ENCODE results near the gene SIGLEC1. TPM values are rescaled to one million over a fixed set of nuclear protein-coding genes. Genes with fewer than 3 reads are reported as not detected.

The SIGLEC1 gene
- total RNA-seq, 1 donor from 2014 or later = 2.1 TPM

DNA sequence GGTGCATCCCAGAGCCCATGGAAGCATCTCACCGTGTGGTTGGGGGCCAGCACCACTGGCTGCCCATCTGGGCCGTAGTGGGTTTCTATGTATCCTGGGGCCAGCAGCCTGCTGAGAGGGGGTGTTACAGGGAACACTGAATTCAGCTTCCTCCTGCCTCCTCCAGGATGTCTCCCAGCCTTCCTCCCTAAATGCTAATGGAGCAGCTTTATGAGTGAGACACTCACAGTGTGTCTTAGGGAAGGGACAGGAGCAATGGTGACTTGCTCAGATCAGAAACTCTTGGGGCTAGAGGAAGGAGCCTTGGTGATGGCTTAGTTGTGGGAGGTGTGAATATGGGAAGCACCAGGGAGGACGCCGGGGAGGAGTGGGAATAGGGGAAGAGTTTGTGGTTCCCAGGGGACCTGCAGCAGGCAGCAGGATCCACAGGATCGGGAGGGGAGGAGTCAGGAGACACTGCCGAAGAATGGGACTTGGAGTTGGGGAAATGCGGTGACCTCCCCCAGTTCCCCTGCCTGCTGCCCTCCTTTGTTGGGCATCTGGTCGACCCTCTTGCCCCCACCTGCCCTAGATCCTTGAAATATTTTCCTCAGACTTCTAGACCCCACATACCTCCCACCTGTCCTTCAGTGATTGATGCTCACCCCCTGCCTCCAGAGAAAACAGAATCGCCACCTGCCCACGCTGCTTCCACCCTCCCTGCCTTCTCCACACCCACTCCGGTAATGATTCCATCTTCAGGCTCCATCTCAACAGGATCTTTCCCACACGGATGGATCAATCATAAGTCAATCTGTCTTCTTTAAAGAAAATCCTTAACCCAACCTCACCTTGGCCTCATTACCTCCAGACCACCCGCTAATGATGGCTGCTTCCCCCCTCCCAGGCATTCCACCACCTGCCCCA lies 37.2 kb downstream of the SIGLEC1 start:
- Histone ChIP-seq H3K27ac (ENCODE audit: low read depth, low read length) (no peak overlapping the region), H3K4me3 (ENCODE audit: low read length in 3 of 3) (no peak overlapping the region), H3K36me3 (ENCODE audit: control insufficient read depth in 3 of 3, insufficient read depth in 3 of 3, low read length in 3 of 3) (peaks cover 0 to 3% (median 0%) of the 10 kb centered on the region in 3 donors), H3K27me3 (ENCODE audit: control insufficient read depth in 3 of 3, insufficient read depth in 3 of 3, low read length in 3 of 3) (peaks cover 3 to 24% (median 21%) of the 10 kb centered on the region in 3 donors), H3K4me1 (ENCODE audit: control insufficient read depth in 3 of 3, insufficient read depth in 3 of 3, low read length in 3 of 3) (peaks cover 9 to 19% (median 10%) of the 10 kb centered on the region in 3 donors), H3K9ac (ENCODE audit: low read depth in 1 of 3, low read length in 3 of 3) (no peak overlapping the region), H3K9me3 (ENCODE audit: control insufficient read depth in 3 of 3, low read length in 3 of 3) (no peaks in the 10 kb centered on the region)

DNA sequence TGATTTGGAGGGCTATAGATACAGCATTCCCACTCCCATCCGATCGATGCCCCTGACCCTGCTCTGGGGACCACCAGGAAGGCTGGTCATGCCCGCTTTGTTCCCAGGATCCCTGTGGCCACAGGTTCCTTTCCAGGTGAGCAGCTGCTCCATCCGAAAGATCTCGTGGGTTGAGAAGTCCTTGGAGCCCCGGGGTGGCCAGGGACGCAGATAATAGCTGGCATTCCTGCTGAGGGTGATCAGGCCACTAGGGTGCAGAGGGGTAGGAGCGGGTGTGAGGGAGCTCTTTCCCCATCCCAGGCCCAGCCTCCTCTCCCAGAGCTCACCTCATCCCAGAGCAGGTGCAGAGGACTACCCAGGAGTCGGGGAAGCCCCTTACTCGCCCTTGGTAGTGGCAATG lies 38.0 kb downstream of the SIGLEC1 start:
- no peak overlapping the region for H3K9ac ChIP-seq (ENCODE audit: low read depth in 1 of 3, low read length in 3 of 3)
- H3K27me3 ChIP-seq (ENCODE audit: control insufficient read depth in 3 of 3, insufficient read depth in 3 of 3, low read length in 3 of 3) = peaks cover 3 to 24% (median 21%) of the 10 kb centered on the region in 3 donors
- H3K4me3 ChIP-seq (ENCODE audit: low read length in 3 of 3) = no peak overlapping the region
- no peak overlapping the region for H3K27ac ChIP-seq (ENCODE audit: low read depth, low read length)
- H3K36me3 ChIP-seq (ENCODE audit: control insufficient read depth in 3 of 3, insufficient read depth in 3 of 3, low read length in 3 of 3) = peaks cover 0 to 3% (median 0%) of the 10 kb centered on the region in 3 donors
- peaks cover 9 to 16% (median 10%) of the 10 kb centered on the region in 3 donors for H3K4me1 ChIP-seq (ENCODE audit: control insufficient read depth in 3 of 3, insufficient read depth in 3 of 3, low read length in 3 of 3)
- H3K9me3 ChIP-seq (ENCODE audit: control insufficient read depth in 3 of 3, low read length in 3 of 3) = no peaks in the 10 kb centered on the region

DNA sequence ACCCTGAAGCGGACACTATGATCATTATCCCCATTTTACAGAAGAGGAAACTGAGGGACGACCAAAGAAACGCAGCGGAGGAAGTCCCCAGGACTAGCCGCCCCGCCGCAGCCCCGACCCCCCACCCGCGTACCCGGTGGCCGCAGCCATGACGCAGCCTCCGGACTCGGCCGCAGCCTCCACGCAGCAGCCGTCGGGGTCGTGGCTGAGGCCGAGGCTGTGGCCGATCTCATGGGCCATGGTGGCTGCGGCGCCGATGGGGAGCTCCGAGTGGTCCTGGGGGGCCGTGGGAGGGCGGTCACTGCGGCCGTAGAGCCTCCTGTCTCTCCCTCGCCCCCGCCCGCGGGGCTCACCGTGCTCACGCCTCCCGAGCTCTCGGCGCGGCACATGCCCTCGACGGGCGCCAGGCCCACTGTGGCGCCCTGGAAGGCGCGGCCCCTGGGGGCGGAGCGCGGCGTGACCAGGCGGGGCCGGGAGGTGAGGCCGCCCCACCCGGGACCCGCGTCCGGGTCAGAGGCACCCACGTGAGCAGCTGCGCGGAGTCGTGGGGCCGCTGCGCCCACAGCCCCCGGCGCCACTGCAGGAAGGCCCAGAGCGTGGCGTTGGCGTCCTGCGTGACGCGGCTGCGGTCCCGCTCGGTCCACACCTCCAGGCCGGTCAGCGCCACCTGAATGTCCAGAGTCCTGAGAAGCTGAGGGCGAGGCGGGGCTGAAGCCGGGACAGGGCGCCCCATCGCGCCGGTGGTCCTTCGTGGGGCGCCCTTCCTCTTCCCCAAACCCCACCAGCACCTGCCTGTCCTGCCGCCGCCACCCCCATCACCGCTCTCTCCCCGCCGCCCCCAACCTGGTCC lies 39.0 kb downstream of the SIGLEC1 start:
- H3K27ac ChIP-seq (ENCODE audit: low read depth, low read length) = no peak overlapping the region
- H3K4me1 ChIP-seq (ENCODE audit: control insufficient read depth in 3 of 3, insufficient read depth in 3 of 3, low read length in 3 of 3) = peaks cover 9 to 14% (median 10%) of the 10 kb centered on the region in 3 donors
- no peak overlapping the region for H3K9ac ChIP-seq (ENCODE audit: low read depth in 1 of 3, low read length in 3 of 3)
- no peaks in the 10 kb centered on the region for H3K9me3 ChIP-seq (ENCODE audit: control insufficient read depth in 3 of 3, low read length in 3 of 3)
- peaks cover 3 to 24% (median 21%) of the 10 kb centered on the region in 3 donors for H3K27me3 ChIP-seq (ENCODE audit: control insufficient read depth in 3 of 3, insufficient read depth in 3 of 3, low read length in 3 of 3)
- H3K4me3 ChIP-seq (ENCODE audit: low read length in 3 of 3) = no peak overlapping the region
- peaks cover 0 to 3% (median 0%) of the 10 kb centered on the region in 3 donors for H3K36me3 ChIP-seq (ENCODE audit: control insufficient read depth in 3 of 3, insufficient read depth in 3 of 3, low read length in 3 of 3)

DNA sequence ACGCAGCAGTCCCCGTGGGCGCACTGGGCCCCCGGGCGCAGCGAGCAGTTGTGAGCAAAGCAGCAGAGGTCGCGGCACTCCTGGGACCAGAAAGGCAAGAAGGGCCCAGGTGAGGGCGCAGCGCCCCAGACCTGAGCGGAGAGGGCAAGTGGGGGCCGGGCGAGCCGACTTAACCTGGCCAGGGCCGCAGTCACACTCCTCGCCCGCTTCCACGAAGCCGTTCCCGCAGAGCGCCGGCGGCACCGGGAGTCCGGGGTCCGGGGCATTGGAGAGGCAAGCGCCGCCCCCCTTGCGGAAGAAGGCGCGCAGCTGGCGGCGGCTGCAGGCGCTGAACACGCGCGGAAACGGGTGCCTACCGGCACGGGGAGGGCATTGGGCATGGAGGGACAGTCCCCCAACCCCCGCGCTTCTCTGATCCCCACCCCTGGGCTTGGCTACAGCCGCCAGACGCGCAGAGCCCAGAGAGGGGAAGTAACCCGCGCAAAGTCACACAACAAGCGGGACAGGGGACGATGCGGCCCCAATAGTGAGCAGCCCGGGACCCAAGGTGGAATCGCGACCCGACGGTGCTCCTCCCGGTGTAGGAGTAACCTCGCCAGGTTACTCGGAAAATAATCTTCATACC lies 39.7 kb downstream of the SIGLEC1 start:
- Histone ChIP-seq H3K9me3 (ENCODE audit: control insufficient read depth in 3 of 3, low read length in 3 of 3) (no peaks in the 10 kb centered on the region), H3K4me1 (ENCODE audit: control insufficient read depth in 3 of 3, insufficient read depth in 3 of 3, low read length in 3 of 3) (peaks cover 9 to 10% (median 10%) of the 10 kb centered on the region in 3 donors), H3K36me3 (ENCODE audit: control insufficient read depth in 3 of 3, insufficient read depth in 3 of 3, low read length in 3 of 3) (peaks cover 0 to 3% (median 0%) of the 10 kb centered on the region in 3 donors), H3K27me3 (ENCODE audit: control insufficient read depth in 3 of 3, insufficient read depth in 3 of 3, low read length in 3 of 3) (peaks cover 3 to 24% (median 21%) of the 10 kb centered on the region in 3 donors), H3K4me3 (ENCODE audit: low read length in 3 of 3) (no peak overlapping the region), H3K27ac (ENCODE audit: low read depth, low read length) (no peak overlapping the region), H3K9ac (ENCODE audit: low read depth in 1 of 3, low read length in 3 of 3) (no peak overlapping the region)

DNA sequence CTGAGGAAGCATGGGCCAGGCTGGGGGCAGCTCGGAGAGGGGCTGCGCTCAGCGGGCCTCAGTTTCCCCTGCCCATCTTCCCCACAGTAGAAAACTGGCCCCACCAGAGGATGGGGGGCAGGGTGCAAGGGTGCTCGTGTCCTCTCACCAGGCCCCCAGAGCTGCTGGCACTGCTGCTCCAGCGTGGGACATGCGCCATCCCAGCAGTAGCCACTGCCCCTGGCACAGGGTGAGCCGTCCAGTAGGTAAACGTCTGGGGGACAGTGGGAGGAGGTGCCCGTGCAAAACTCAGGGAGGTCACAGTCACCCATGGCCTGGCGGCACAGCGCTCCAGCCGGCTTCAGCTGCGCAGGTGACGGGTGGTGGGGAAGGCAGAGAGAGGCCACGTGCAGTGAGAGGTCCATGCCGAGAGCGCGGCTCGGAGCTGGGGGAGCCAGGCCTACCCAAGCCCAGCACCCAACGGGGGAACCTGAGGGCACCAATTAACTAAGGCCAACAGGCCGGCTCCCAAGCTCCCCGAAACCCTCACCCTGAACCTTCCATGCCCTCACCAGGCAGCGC lies 40.3 kb downstream of the SIGLEC1 start:
- Histone ChIP-seq H3K9me3 (ENCODE audit: control insufficient read depth in 3 of 3, low read length in 3 of 3) (no peaks in the 10 kb centered on the region), H3K27ac (ENCODE audit: low read depth, low read length) (no peak overlapping the region), H3K36me3 (ENCODE audit: control insufficient read depth in 3 of 3, insufficient read depth in 3 of 3, low read length in 3 of 3) (peaks cover 0 to 3% (median 0%) of the 10 kb centered on the region in 3 donors), H3K4me3 (ENCODE audit: low read length in 3 of 3) (no peak overlapping the region), H3K27me3 (ENCODE audit: control insufficient read depth in 3 of 3, insufficient read depth in 3 of 3, low read length in 3 of 3) (peaks cover 3 to 24% (median 21%) of the 10 kb centered on the region in 3 donors), H3K9ac (ENCODE audit: low read depth in 1 of 3, low read length in 3 of 3) (no peak overlapping the region), H3K4me1 (ENCODE audit: control insufficient read depth in 3 of 3, insufficient read depth in 3 of 3, low read length in 3 of 3) (peaks cover 4% of the 10 kb centered on the region in 3 donors)

DNA sequence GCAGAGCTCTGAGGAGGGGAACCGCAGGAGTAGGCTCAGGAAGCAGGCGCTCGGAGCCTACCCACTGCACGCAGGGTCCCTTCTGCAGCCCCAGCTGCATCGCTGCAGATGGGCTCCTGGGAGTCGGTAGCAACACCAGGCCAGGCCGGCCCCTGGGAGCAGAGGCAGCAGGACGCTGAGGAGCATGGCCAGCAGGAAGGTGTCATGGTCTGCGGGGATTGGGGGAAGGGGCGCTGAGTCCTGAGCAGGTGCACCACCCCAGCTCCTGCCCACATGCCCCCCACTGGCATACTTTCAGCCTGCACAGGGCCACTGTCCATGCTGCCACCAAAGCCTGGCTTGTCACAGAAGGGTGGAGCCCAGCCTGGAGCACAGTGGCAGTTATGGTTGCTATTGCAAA lies 41.5 kb downstream of the SIGLEC1 start:
- peaks cover 0 to under 1% (median 0%) of the 10 kb centered on the region in 3 donors for H3K36me3 ChIP-seq (ENCODE audit: control insufficient read depth in 3 of 3, insufficient read depth in 3 of 3, low read length in 3 of 3)
- no peak overlapping the region for H3K9ac ChIP-seq (ENCODE audit: low read depth in 1 of 3, low read length in 3 of 3)
- H3K4me1 ChIP-seq (ENCODE audit: control insufficient read depth in 3 of 3, insufficient read depth in 3 of 3, low read length in 3 of 3) = no peaks in the 10 kb centered on the region
- no peak overlapping the region for H3K27ac ChIP-seq (ENCODE audit: low read depth, low read length)
- H3K9me3 ChIP-seq (ENCODE audit: control insufficient read depth in 3 of 3, low read length in 3 of 3) = no peaks in the 10 kb centered on the region
- no peak overlapping the region for H3K4me3 ChIP-seq (ENCODE audit: low read length in 3 of 3)
- H3K27me3 ChIP-seq (ENCODE audit: control insufficient read depth in 3 of 3, insufficient read depth in 3 of 3, low read length in 3 of 3) = peaks cover 3 to 26% (median 24%) of the 10 kb centered on the region in 3 donors

DNA sequence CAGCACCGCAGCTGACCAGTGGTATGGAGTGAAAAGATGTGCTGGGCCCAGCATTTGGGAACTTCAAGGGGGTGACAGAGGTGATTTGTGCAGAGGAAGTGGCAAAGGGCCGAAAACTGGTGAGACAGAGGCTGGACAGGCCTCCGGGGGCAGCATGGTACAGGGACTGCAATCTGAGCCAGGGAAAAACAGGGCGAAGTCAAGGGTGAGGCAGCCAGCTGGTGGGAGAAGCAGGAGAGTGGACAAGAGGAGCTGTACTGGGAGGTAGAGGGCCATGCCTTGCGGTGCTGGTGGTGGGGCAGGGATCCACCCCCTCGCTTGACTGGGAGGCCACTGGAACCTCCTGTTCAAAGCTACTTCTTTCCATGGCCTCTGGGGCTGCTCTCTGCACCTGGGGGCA lies 41.9 kb downstream of the SIGLEC1 start:
- peaks cover 3 to 27% (median 24%) of the 10 kb centered on the region in 3 donors for H3K27me3 ChIP-seq (ENCODE audit: control insufficient read depth in 3 of 3, insufficient read depth in 3 of 3, low read length in 3 of 3)
- H3K36me3 ChIP-seq (ENCODE audit: control insufficient read depth in 3 of 3, insufficient read depth in 3 of 3, low read length in 3 of 3) = no peaks in the 10 kb centered on the region
- H3K27ac ChIP-seq (ENCODE audit: low read depth, low read length) = no peak overlapping the region

DNA sequence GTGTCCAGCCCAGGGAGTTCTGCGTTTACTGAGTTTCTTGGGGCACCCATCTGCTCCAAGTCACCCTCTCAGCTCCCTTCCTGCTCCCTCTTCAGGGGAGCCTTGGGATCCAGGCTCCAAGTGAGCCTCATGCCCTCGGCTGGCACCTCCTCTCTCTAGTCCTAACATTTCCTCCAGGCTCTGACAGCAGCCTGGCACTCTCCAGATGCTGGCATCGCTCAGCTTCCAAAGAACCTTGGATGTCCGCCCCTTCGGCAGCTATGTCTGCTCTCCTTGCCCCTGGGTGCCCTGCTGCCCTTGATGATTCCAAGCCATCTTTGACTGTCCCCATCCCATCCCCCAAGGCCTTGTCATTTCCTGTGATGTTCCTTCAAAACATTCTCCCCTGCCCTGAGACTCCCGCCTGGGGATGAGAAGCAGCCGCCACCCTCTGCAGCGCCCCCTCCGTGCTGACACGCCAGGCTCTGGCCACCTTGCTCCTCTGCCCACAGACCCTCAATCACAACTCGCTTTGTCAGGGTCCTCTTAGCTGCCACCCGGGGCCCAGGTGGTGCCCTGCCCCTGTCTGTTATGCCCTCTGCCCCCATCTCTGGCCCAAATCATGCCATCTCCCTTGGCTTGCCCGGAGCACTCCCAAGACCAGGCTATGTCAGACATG lies 42.6 kb downstream of the SIGLEC1 start:
- Histone ChIP-seq H3K4me1 (ENCODE audit: control insufficient read depth in 3 of 3, insufficient read depth in 3 of 3, low read length in 3 of 3) (no peaks in the 10 kb centered on the region), H3K4me3 (ENCODE audit: low read length in 3 of 3) (no peak overlapping the region), H3K27ac (ENCODE audit: low read depth, low read length) (no peak overlapping the region), H3K9ac (ENCODE audit: low read depth in 1 of 3, low read length in 3 of 3) (no peak overlapping the region), H3K9me3 (ENCODE audit: control insufficient read depth in 3 of 3, low read length in 3 of 3) (no peaks in the 10 kb centered on the region), H3K36me3 (ENCODE audit: control insufficient read depth in 3 of 3, insufficient read depth in 3 of 3, low read length in 3 of 3) (no peaks in the 10 kb centered on the region), H3K27me3 (ENCODE audit: control insufficient read depth in 3 of 3, insufficient read depth in 3 of 3, low read length in 3 of 3) (peaks cover 2 to 26% (median 22%) of the 10 kb centered on the region in 3 donors)

More for the DNA sequence above, 41.9 kb downstream of the SIGLEC1 start:
- Histone ChIP-seq H3K9me3 (ENCODE audit: control insufficient read depth in 3 of 3, low read length in 3 of 3) (no peaks in the 10 kb centered on the region), H3K9ac (ENCODE audit: low read depth in 1 of 3, low read length in 3 of 3) (no peak overlapping the region), H3K4me3 (ENCODE audit: low read length in 3 of 3) (no peak overlapping the region), H3K4me1 (ENCODE audit: control insufficient read depth in 3 of 3, insufficient read depth in 3 of 3, low read length in 3 of 3) (no peaks in the 10 kb centered on the region)

DNA sequence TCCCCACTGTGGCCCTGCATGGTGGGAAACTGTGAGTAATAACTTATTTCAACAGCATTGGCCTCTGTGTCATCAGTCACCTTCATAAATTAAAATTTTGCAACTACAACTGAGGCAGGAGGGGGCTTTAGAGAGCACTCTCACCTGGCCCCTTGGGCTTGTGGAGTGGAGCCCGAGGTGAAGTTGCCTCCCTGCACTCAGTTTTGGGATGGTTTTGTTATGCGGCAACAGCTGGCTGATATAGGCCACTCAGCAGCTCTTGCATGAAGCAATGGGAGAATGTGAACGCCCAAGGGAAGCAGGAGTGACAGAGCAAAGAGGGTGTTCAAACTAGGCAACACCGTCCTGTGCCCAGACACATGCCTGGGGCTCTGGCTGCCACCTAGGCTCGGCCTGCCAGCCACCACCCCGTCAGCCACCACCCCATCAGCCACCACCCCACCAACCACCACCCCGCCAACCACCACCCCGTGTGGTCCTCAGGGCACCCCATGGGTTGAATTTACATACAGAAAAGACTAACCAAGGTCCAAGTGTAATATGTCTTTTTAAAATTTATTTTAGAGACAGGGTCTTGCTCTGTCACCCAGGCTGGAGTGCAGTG lies 44.9 kb downstream of the SIGLEC1 start:
- Histone ChIP-seq H3K9me3 (ENCODE audit: control insufficient read depth in 3 of 3, low read length in 3 of 3) (no peaks in the 10 kb centered on the region), H3K27me3 (ENCODE audit: control insufficient read depth in 3 of 3, insufficient read depth in 3 of 3, low read length in 3 of 3) (peaks cover 4 to 26% (median 21%) of the 10 kb centered on the region in 3 donors), H3K4me1 (ENCODE audit: control insufficient read depth in 3 of 3, insufficient read depth in 3 of 3, low read length in 3 of 3) (no peaks in the 10 kb centered on the region), H3K27ac (ENCODE audit: low read depth, low read length) (no peak overlapping the region), H3K4me3 (ENCODE audit: low read length in 3 of 3) (no peak overlapping the region), H3K9ac (ENCODE audit: low read depth in 1 of 3, low read length in 3 of 3) (no peak overlapping the region), H3K36me3 (ENCODE audit: control insufficient read depth in 3 of 3, insufficient read depth in 3 of 3, low read length in 3 of 3) (no peaks in the 10 kb centered on the region)
